GM12878 (cell line): ENCODE results near the gene BIN1. TPM values are rescaled to one million over a fixed set of nuclear protein-coding genes. Genes with fewer than 3 reads are reported as not detected.

Experiments
- ATAC-seq: fragments of 200-7000 bp; cut with Tn5 transposase; 3 replicates; pipeline ENCODE4 v1.9.1; 2020; ENCODE audit warnings: mild to moderate bottlenecking, moderate library complexity
- BruUV-seq: library from RNA; stranded (reverse); fragments of 400-500 nt; replicated peaks from 2 replicates; lab custom pipeline; 2021; lab: Mats Ljungman, UMichigan
- CTCF ChIA-PET: fragments of 300-600 bp; sonication (Branson Sonifier 250); formaldehyde crosslinking; extraction: SDS; loops from one replicate; lab custom pipeline; 2021; ENCODE audit warnings: inconsistent platforms; lab: Yijun Ruan, JAX
- POLR2A ChIA-PET: fragments of 350-600 bp; formaldehyde crosslinking; extraction: SDS; loops from one replicate; lab custom pipeline; 2021; ENCODE audit warnings: inconsistent platforms; lab: Charles Lee
- RAD21 ChIA-PET: fragments of 300-600 bp; sonication (Branson Sonifier 250); formaldehyde crosslinking; loops from one replicate; lab custom pipeline; 2023; ENCODE audit warnings: antibody characterized with exemption; ENCODE audit not compliant: unreplicated experiment; lab: Charles Lee
- SMC1A ChIA-PET: fragments of 300-600 bp; sonication (Branson Sonifier 250); formaldehyde crosslinking; loops from one replicate; lab custom pipeline; 2023; ENCODE audit not compliant: unreplicated experiment, uncharacterized antibody; lab: Charles Lee
- DNase-seq: peaks from one replicate; pipeline ENCODE4 v3.0.0-alpha.2; 2011; ENCODE audit warnings: low read depth, low spot score
- FAIRE-seq: peaks from 3 replicates; lab custom pipeline; 2011; peaks lifted over from hg19 to GRCh38; lab: Jason Lieb, UNC
- H2AFZ ChIP-seq: 2 replicates; pipeline ENCODE4 v1.6.0; 2011; ENCODE audit warnings: low read depth, low read length, control low read depth; ENCODE audit not compliant: control insufficient read depth
- H3K27ac ChIP-seq: 2 replicates; pipeline ENCODE4 v1.5.1; 2011; ENCODE audit warnings: control low read depth; ENCODE audit not compliant: control insufficient read depth, insufficient read depth
- H3K27me3 ChIP-seq, 2 experiments: replicated peaks in 1 of 2; 2 replicates each; pipeline versions ENCODE4 v1.6.0 to v1.6.1; 2011; ENCODE audit warnings: low read length in 1 of 2; ENCODE audit not compliant: control insufficient read depth in 2 of 2, insufficient read depth in 2 of 2
- H3K36me3 ChIP-seq, 2 experiments: 2 replicates each; pipeline ENCODE4 v1.5.1; 2011; ENCODE audit warnings: low read length in 1 of 2; ENCODE audit not compliant: control insufficient read depth in 2 of 2, insufficient read depth in 2 of 2
- H3K4me1 ChIP-seq: 2 replicates; pipeline ENCODE4 v1.6.1; 2011; ENCODE audit warnings: mild to moderate bottlenecking, low read length, moderate library complexity, mixed read lengths; ENCODE audit not compliant: control insufficient read depth, insufficient read depth
- H3K4me2 ChIP-seq: 2 replicates; pipeline ENCODE4 v1.6.0; 2011; ENCODE audit warnings: control low read depth; ENCODE audit not compliant: control insufficient read depth, insufficient read depth
- H3K4me3 ChIP-seq: fragments of 200-600 bp; sonication (generic); 2 replicates; pipeline ENCODE4 v1.5.1; 2016
- H3K79me2 ChIP-seq: 2 replicates; pipeline ENCODE4 v1.6.0; 2011; ENCODE audit warnings: low read length; ENCODE audit not compliant: control insufficient read depth, insufficient read depth
- H3K9ac ChIP-seq: 2 replicates; pipeline ENCODE4 v1.8.0; 2011; ENCODE audit warnings: low read length, control low read depth, mixed read lengths; ENCODE audit not compliant: control insufficient read depth, insufficient read depth
- H3K9me3 ChIP-seq: replicated peaks from 3 replicates; pipeline ENCODE4 v1.5.1; 2011; ENCODE audit warnings: mild to moderate bottlenecking, low read length; ENCODE audit not compliant: control insufficient read depth, insufficient read depth
- H4K20me1 ChIP-seq: 2 replicates; pipeline ENCODE4 v1.6.0; 2011; ENCODE audit not compliant: control insufficient read depth, insufficient read depth
- CBX3 ChIP-seq: fragments of 200-600 bp; sonication (generic); IDR thresholded peaks from 2 replicates; pipeline ENCODE4 v1.6.1; 2016; ENCODE audit warnings: low read depth, borderline replicate concordance
- NFIC ChIP-seq: IDR thresholded peaks from 2 replicates; pipeline ENCODE4 v1.6.1; 2012; ENCODE audit warnings: low read depth, mild to moderate bottlenecking, inconsistent platforms, low read length, moderate library complexity
- NFXL1 ChIP-seq: fragments of 450-650 bp; IDR thresholded peaks from 2 replicates; pipeline ENCODE4 v1.6.1; 2017; ENCODE audit warnings: antibody characterized with exemption, mild to moderate bottlenecking, borderline replicate concordance
- POLR2AphosphoS5 ChIP-seq: IDR thresholded peaks from 2 replicates; pipeline ENCODE4 v1.6.1; 2011; ENCODE audit warnings: mild to moderate bottlenecking, low read length, inconsistent platforms
- RCOR1 ChIP-seq: conservative IDR thresholded peaks from 2 replicates; pipeline ENCODE4 v1.6.1; 2012; ENCODE audit warnings: low read depth, low read length, improper control_type of control experiment
- RUNX3 ChIP-seq: IDR thresholded peaks from 2 replicates; pipeline ENCODE4 v1.6.1; 2012; ENCODE audit warnings: low read length, inconsistent platforms
- WGBS: methylation state at CpG from one replicate; pipeline ENCODE4 v1.1.6; 2016; ENCODE audit warnings: low lambda C conversion rate; ENCODE audit not compliant: insufficient replicate concordance, insufficient coverage; ENCODE audit errors: missing lambda C conversion rate; 5-methylcytosine and 5-hydroxymethylcytosine counted together
- in situ Hi-C: fragments of 300-500 bp; cut with MboI; formaldehyde crosslinking; loops from 9 replicates; pipeline ENCODE4 v1.14.3; 2018; ENCODE audit warnings: mixed read lengths
- intact Hi-C: fragments of 100-400 bp; cut with micrococcal nuclease; formaldehyde crosslinking; loops from one replicate; pipeline ENCODE4 v1.14.2; 2022; ENCODE audit not compliant: unreplicated experiment
- polyA plus RNA-seq, 11 experiments: library from polyadenylated mRNA; depleted of rRNA in 4 of 11; unstranded in 6 of 11; stranded (reverse) in 5 of 11; fragments of >200 nt; fragmentation: Nextera tagmentation in 4 of 11; fragmentation: Illumina TruSeq in 1 of 11; extraction: Ambion mirVana in 4 of 11; extraction: Trizol in 1 of 11; gene quantifications; 1 replicate in 1 of 11; 2 replicates in 10 of 11; pipeline versions ENCODE4 v1.2.1 to v1.2.3, GENCODE V29; 2011 to 2016; ENCODE audit warnings: inconsistent platforms in 2 of 11, missing spikeins in 2 of 11, low read depth in 1 of 11
- total RNA-seq, 4 experiments: library from RNA; depleted of rRNA in 3 of 4; stranded (reverse); fragments of >200 nt in 3 of 4; fragmentation: Illumina TruSeq in 1 of 4; extraction: Trizol in 1 of 4; gene quantifications; 2 replicates each; pipeline versions ENCODE4 v1.2.1 to v1.2.3, GENCODE V29; 2013 to 2021
- TF ChIP-seq, protein P1 (sequence below): fragments of 450-650 bp; IDR thresholded peaks from 2 replicates; pipeline ENCODE4 v1.6.1; 2017; ENCODE audit warnings: mild to moderate bottlenecking, moderate library complexity

The BIN1 gene
- total and polyA plus RNA-seq, 10 of the 15 experiments (the other 5 are each of a cell fraction or from before 2014, with no cell fraction given): 0.32 to 21.3 (median 11.2) TPM

DNA sequence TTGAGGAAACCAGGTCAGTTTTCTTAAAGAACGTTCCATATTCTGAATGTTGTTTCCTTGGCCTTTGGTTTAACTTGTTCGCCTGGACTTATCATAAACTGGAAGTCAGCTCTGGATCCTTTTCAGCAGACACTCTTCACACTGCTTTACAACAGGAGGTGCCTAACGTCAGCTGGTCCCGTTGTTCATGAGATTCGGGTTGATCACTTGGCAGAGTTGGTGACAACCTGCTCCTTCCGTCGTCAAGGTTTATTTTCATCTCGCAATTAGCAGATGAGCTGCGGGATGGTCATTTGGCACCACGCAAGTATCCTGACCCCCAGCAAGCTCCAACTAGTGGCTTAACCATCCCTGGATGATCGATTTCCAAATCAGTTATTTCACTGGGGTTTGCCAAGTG lies 23.0 kb upstream of the BIN1 start:
- H2AFZ ChIP-seq: no peak overlapping the region
- H3K4me1 ChIP-seq: peaks cover 6% of the 10 kb centered on the region
- no peak overlapping the region for H3K9ac ChIP-seq
- POLR2A ChIA-PET: no interaction called here
- H3K27me3 ChIP-seq: no peaks in the 10 kb centered on the region
- no TSS peak for BruUV-seq
- in situ Hi-C loops (no loop called here), intact Hi-C loops (no loop called here)
- FAIRE-seq (no peak), DNase-seq (no peak), ATAC-seq (no peak)
- no peaks in the 10 kb centered on the region for H4K20me1 ChIP-seq
- SMC1A ChIA-PET: interaction anchor here (0.6 to 1.8 kb wide), 3 partner anchors 10 to 388 kb away, joined by 3 to 6 read pairs (median 3); no protein-coding TSS in a partner anchor
- H3K27ac ChIP-seq: no peak overlapping the region
- 75% methylated on average over 11 of the region's 11 CpGs for WGBS
- TF ChIP-seq RCOR1 (no peak), RUNX3 (no peak), NFXL1 (no peak), NFIC (no peak), POLR2AphosphoS5 (no peak), CBX3 (no peak)
- TF ChIP-seq, protein P1, sequence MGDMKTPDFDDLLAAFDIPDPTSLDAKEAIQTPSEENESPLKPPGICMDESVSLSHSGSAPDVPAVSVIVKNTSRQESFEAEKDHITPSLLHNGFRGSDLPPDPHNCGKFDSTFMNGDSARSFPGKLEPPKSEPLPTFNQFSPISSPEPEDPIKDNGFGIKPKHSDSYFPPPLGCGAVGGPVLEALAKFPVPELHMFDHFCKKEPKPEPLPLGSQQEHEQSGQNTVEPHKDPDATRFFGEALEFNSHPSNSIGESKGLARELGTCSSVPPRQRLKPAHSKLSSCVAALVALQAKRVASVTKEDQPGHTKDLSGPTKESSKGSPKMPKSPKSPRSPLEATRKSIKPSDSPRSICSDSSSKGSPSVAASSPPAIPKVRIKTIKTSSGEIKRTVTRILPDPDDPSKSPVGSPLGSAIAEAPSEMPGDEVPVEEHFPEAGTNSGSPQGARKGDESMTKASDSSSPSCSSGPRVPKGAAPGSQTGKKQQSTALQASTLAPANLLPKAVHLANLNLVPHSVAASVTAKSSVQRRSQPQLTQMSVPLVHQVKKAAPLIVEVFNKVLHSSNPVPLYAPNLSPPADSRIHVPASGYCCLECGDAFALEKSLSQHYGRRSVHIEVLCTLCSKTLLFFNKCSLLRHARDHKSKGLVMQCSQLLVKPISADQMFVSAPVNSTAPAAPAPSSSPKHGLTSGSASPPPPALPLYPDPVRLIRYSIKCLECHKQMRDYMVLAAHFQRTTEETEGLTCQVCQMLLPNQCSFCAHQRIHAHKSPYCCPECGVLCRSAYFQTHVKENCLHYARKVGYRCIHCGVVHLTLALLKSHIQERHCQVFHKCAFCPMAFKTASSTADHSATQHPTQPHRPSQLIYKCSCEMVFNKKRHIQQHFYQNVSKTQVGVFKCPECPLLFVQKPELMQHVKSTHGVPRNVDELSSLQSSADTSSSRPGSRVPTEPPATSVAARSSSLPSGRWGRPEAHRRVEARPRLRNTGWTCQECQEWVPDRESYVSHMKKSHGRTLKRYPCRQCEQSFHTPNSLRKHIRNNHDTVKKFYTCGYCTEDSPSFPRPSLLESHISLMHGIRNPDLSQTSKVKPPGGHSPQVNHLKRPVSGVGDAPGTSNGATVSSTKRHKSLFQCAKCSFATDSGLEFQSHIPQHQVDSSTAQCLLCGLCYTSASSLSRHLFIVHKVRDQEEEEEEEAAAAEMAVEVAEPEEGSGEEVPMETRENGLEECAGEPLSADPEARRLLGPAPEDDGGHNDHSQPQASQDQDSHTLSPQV: no peak
- no peaks in the 10 kb centered on the region for H3K79me2 ChIP-seq
- H3K9me3 ChIP-seq: no peaks in the 10 kb centered on the region
- RAD21 ChIA-PET: no interaction called here
- no peak overlapping the region for H3K4me2 ChIP-seq
- no peak overlapping the region for H3K4me3 ChIP-seq
- no peaks in the 10 kb centered on the region for H3K36me3 ChIP-seq
- CTCF ChIA-PET: interaction anchor here (0.6 to 1.4 kb wide), 3 partner anchors 41 to 225 kb away, joined by 3 read pairs; no protein-coding TSS in a partner anchor
